ENCODE results near the gene TBC1D3I.
"Not testable (repeated sequence)": the region's sequence is repeated elsewhere in the genome, so short reads cannot be mapped to it uniquely, and the experiment has no call there.

The TBC1D3I gene

GRCh38 chr17:36264470-36264869 is at the start of gene TBC1D3I:
TBC1D3I (minus strand) TSS chr17:36264570; CDS start chr17:36262985, 1,585 bp downstream.
- not testable (repeated sequence) for DNase-seq

DNA sequence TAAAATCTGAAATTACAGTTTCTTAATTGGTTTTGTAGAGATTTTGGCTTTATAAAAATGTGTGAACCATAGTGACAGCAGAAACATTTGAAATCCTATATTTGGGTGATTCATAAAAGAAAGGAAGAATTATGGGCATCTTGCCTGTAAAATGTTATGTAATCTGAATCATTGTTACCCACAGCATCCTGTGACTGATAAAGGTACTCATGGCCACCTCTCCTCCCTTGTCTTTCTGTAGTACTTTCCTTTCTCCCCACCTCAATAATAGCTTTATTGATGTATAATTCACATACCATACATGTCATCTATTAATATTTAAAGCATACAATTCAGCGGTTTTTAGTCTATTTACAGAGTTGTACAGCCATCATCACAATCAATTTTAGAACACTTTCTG is 30.8 kb upstream of the TBC1D3I start:
- DNase-seq = not testable (repeated sequence)

DNA sequence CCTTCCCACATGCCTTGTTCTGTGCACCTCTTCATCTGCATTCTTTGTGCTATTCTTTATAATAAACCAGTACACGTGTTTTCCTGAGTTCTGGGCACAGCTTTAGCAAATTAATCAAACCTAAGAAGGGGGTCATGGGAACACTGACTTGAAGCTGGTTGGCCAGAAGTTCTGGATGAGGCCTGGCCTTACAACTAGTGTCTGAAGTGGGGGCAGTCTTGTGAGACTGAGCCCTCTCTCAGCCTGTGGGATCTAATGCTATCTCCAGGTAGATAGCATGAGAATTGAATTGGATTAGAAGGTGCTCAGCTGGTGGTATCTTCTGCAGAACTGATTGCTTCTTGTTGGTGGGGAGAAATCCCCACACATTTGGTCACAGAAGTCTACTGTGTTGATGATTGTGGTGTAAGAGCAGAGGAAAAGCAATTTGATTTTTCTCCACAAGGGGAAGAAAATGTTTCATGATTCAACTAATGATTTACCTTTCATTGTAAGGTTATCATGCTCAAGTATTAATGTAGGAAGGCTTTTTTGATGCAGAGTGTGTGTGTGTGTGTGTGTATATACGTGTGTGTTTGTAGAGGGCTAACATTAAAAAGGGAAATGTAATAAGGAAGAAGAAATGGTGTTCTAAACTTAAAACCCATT is 25.7 kb upstream of the TBC1D3I start:
- not testable (repeated sequence) for DNase-seq

DNA sequence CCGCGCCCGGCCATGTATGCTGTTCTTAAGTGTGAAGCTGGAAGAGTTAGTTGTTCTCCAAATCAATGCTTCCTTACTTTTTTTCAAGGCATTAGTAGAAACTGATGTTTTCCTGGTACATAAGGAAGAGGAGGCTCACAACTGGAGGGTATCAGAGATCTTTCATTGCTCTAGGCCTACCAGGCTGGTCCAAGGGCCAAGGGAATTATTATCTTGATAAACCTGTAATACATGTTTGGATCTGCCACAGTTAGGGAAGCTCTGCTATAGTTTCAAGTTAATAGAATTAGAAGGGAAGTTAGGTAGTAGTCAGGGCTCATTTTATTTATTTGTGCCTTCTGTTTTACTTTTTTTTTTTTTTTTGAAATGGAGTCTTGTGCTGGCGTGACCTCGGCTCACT is 19.8 kb upstream of the TBC1D3I start:
- DNase-seq = not testable (repeated sequence)

- not testable (repeated sequence) for DNase-seq
Measured at GRCh38 chr17:36283256-36283655, 18.9 kb upstream of the TBC1D3I start.

- DNase-seq = not testable (repeated sequence)
Measured at GRCh38 chr17:36242046-36242445, 22.3 kb downstream of the TBC1D3I start.

GRCh38 chr17:36229644-36230043 is 34.7 kb downstream of the TBC1D3I start:
- DNase-seq = not testable (repeated sequence)

DNA sequence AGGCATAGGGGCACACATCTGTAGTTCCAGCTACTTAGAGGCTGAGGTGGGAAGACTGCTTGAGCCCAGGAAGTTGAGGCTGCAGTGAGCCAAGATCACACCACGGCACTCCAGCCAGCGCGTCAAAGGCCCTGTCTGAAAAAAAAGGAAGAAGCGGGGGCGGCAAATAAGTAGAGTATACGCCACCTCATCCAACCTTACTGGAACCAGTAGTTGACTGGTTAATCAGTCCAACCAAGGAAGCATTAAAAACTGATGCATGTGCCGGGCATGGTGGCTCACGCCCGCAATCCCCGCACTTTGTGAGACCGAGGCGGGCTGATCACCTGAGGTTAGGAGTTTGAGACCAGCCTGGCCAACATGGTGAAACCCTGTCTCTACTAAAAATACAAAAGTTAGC is 41.4 kb downstream of the TBC1D3I start:
- DNase-seq = not testable (repeated sequence)

GRCh38 chr17:36221581-36222100 is 42.7 kb downstream of the TBC1D3I start:
- not testable (repeated sequence) for DNase-seq

DNA sequence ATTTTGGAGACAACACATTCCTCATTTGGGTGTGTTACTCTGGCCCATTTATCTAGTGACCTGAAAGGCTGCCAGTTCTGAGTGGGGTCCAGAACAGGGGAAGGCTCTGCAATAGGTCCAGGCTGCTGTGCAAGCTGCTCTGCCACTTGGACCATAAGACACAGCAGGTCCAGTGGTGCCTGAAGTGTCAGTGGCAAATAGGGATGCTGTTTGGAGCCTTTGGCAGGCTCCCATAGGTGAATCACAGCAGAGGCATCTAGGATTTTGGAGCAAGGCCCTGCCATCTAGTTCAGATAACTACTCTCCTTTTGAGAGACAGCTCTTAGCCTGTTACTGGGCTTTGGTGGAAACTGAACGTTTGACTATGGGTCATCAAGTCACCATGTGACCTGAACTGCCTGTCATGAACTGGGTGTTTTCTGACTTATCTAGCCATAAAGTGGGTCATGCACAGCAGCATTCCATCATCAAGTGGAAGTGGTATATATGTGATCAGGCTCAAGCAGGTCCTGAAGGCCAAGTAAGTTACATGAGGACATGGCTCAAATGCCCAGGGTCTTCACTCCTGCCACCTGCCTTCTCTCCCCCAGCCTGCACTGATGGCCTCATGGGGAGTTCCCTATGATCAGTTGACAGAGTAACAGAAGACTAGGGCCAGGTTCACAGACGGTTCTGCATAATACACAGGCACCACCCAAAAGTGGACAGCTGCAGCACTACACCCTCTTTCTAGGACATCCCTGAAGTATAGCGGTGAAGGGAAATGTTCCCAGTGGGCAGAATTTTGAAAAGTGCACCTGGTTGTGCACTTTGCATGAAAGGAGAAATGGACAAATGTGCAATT is 43.4 kb downstream of the TBC1D3I start:
- DNase-seq = not testable (repeated sequence)

DNA sequence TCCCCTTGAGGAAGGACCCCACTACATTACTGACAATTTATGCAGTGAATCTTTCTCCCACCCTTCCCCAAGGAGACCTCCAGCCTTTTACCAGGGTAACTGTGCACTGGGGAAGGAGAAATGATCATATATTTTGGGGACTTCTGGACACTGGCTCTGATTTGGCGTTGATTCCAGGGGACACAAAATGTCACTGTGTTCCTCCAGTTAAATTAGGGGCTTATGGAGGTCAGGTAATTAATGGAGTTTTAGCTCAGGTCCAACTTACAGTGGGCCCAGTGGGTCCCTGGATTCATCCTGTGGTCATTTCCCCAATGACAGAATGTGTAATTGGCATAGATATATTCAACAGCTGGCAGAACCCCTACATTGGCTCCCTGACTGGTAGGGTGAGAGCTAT is 44.8 kb downstream of the TBC1D3I start:
- DNase-seq = not testable (repeated sequence)

DNA sequence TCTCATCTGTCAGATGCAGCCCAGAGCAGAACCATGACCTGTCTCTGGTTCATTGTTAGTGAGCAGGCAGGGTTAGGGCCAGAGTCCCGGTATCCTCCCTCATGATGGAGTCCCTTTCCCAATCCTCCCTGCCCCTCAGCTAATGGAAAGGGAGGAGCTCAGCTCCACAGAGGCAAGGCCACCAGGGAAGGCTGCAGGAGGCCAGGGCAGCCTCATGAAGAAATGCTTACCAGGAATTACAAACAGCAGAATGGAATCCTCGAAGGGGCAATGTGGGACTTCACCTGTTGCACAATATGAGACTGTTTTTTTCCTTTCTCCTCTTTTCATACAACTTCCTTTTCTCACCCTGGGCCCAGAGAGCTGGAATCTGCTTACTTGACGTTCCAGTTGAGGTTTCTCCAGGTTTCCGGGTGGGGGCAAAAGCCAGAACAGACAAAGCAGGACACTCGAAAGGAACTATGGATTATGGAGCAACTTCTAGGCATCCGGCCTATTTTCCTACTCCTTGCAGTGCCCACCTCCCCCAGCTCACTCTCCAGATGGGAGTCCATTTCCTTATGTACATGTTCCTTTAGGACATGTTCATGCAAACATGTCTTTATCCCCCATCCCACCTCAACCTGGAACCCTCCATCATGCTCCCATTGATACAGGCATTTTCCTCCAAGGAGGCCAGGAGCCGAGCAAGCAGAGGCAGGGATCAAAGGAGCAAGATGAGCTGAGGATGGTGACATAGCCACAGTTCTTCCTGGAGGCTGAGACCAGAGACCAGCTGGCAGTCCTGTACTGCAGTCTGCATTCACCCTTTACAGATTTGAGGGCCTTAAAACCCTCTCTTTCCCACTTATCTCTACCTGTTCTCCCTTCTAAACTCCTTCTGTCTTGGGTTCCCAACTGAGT is 48.7 kb downstream of the TBC1D3I start:
- DNase-seq = not testable (repeated sequence)

DNA sequence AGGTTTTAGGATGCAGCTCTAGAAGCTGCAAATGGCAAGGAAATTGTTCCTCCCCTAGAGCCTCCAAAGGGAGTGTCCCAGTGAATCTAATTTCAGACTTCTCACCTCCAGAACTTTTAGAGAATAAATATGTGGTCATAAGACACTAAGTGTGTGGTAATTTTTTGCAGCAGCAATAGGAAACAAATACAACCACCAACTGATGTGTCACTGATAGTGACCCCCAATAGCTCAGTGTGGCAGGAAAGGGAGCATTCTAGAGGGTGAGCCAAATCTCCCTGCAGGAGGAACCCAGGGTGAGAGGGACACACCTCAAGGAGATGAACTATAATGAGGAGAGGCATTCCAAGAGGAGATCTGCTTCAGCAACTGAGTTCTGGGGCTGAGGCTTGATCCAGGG is 49.5 kb downstream of the TBC1D3I start:
- no peak for DNase-seq

GRCh38 chr17:36213695-36214094 is 50.7 kb downstream of the TBC1D3I start:
- DNase-seq = no peak

- DNase-seq = no peak
Measured at GRCh38 chr17:36212966-36213365, 51.4 kb downstream of the TBC1D3I start.

- no peak for DNase-seq
Measured at GRCh38 chr17:36212272-36212605, 52.1 kb downstream of the TBC1D3I start.

DNA sequence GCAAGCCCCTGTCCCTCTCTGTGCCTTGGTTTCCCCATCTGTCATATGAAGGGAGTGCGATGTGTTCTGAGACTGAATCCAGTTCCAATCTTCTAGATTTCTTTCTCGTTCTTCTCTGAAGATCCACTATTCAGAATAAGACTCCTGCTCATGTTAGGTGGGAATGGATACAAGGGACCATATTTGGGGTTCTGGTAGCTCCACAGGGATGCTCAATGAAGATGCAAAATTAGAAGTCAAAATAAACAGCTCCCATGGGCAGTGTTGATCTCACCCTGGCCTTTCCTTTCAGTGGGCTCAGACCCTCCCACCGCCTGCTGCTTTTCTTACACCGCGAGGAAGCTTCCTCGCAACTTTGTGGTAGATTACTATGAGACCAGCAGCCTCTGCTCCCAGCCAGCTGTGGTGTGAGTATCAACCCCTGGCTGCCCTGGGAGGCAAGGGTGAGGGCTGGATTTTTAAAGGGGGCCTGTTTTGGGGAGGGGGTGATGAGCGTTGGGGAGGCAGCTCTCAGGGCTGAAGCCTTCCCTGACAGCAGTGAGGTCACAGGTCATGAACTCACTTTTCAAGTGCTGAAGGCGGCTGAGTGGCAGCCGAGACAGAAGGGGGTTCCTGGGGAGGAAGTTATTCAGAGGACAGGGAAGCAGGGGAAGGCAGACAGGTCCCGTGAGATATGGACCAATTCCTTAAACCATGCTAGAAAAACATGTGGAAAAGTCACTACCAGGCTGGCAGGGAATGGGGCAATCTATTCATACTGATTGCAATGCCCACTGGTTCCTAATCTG is 52.7 kb downstream of the TBC1D3I start:
- DNase-seq = not testable (repeated sequence)

DNA sequence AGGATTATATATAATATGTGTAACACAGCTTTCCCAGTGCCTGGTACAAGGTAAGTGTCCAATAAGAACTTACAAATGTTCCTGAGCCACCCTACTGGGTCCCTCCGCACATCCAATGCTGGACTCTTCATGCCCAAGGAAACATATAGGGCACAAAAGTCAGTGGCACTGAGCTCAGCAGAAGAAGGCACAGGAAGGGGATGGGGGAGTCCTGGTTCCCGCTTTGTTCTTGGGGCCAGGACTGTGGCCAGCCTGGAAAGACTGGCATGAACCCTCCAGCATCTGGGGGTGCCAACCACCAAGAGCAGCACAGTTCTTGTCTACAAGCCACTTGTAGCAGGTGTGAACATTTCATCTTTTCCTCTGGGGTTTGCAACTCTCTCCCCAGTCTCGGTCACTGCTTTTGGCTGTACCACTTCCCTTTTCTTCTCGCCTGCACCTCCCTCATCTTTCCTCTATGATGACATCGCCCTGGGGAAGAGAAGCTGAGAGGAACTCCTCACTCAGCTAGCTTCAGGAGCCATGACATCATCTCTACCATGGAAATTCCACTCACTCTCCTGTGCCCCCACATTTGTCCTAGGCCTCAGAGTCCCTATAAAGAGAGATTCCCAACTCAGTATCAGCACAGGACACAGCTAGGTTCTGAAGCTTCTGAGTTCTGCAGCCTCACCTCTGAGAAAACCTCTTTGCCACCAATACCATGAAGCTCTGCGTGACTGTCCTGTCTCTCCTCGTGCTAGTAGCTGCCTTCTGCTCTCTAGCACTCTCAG is 53.7 kb downstream of the TBC1D3I start, which contains the start of gene CCL4L2:
Gene CCL4L2, plus strand, starts transcription at position 625 of the 773 bp plus-strand sequence.
- not testable (repeated sequence) for DNase-seq

GRCh38 chr17:36209575-36209974 is 54.8 kb downstream of the TBC1D3I start:
- no peak for DNase-seq

DNA sequence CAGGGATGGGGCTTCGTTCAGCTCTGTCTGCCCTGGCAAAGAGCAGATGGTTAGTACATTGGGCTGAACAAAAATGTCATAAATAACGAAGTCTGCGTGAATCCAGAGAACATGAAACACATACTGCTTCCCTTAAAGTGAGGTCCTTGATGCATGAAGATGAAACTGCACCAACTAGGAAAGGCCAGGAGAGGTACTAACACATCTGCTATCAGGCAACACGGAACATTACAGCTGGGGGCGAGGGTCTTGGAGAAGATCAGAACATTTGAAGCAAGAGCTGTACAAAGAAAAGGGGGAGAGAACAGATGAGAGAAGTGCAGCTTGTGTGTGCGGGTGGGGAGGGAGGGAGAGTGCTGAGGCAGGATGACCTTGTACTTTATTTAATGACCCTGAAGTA is 57.0 kb downstream of the TBC1D3I start:
- DNase-seq = not testable (repeated sequence)

DNA sequence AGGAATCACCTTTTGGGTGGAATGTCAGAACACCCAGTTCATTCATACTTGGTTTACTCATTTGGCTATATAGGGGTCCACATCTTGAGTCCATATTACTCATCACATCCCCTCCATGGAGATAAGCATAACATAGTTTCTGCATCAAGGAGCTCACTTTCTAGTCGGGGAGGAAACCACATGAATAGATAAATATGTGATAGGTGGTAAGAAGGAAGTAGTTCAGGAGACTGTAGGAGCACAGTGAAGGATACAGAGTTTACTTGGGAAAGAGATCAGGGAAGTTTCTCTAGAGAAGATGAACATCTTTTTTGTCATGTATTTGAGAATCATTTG is 57.9 kb downstream of the TBC1D3I start:
- not testable (repeated sequence) for DNase-seq

All from retina (tissue), 1 donor.